Transverse colon (tissue), 4 donors: ENCODE measurements around the gene MTRFR.

Source experiments
- CTCF ChIP-seq, 5 experiments: fragments of 200-600 bp in 3 of 5; fragments of 450-650 bp in 2 of 5; sonication (generic) in 3 of 5; IDR thresholded peaks; 1 replicate in 2 of 5; 2 replicates in 3 of 5; pipeline ENCODE4 v1.5.1; 2016 to 2017; ENCODE audit warnings: antibody characterized with exemption in 5 of 5, inconsistent platforms in 3 of 5, mild to moderate bottlenecking in 2 of 5, moderate library complexity in 1 of 5
- POLR2AphosphoS5 ChIP-seq, 3 donors: sonication (generic); formaldehyde crosslinking; IDR thresholded peaks; one replicate each; pipeline ENCODE4 v1.6.1; 2016; ENCODE audit warnings: antibody characterized with exemption in 3 of 3

- TF ChIP-seq CTCF (IDR thresholded peaks at IDR 0.05) (no peak), POLR2AphosphoS5 (IDR thresholded peaks at IDR 0.05) (no peak)
Measured at GRCh38 chr12:123245678-123246077, 12.4 kb downstream of the MTRFR start.
